Measurements from ENCODE around the gene SH3TC1.

GRCh38 chr4:8262637-8263322 is 63.7 kb downstream of the SH3TC1 start:
- TF ChIP-seq CTCF (IDR thresholded peaks at IDR 0.05; ENCODE audit: low read depth, low read length) (no peak), MAX (IDR thresholded peaks at IDR 0.05; ENCODE audit: low read depth, low read length) (no peak), POLR2A (IDR thresholded peaks at IDR 0.05; ENCODE audit: extremely low read depth, insufficient read length) (no peak)
